Ovary (tissue), 9 donors: ENCODE measurements around the gene SS18. TPM values are rescaled to one million over a fixed set of nuclear protein-coding genes. Genes with fewer than 3 reads are reported as not detected.

ENCODE experiments used
- DNase-seq, 5 donors: peaks; one replicate each; pipeline ENCODE4 v3.0.0-alpha.2; 2019 to 2020
- H3K27ac ChIP-seq, 2 donors: fragments of 200-600 bp; one replicate each; pipeline versions ENCODE4 v1.5.1 to v1.8.0; 2019 to 2022
- H3K27me3 ChIP-seq: fragments of 200-600 bp; one replicate; pipeline ENCODE4 v1.8.0; 2022
- H3K36me3 ChIP-seq: fragments of 200-600 bp; sonication (generic); one replicate; pipeline ENCODE4 v1.5.1; 2019
- H3K4me1 ChIP-seq: one replicate; pipeline ENCODE4 v1.8.1; 2013; ENCODE audit warnings: mild to moderate bottlenecking, moderate library complexity; ENCODE audit not compliant: insufficient read depth
- H3K4me3 ChIP-seq: fragments of 200-600 bp; sonication (generic); one replicate; pipeline ENCODE4 v1.5.1; 2017
- H3K9me3 ChIP-seq, 2 donors: fragments of 200-600 bp in 1 of 2; sonication (generic) in 1 of 2; one replicate each; pipeline versions ENCODE4 v1.5.1 to v1.8.1; 2013 to 2019; ENCODE audit warnings: mild to moderate bottlenecking in 1 of 2, moderate library complexity in 1 of 2
- CTCF ChIP-seq, 3 donors: fragments of 450-650 bp in 2 of 3; fragments of 200-600 bp in 1 of 3; IDR thresholded peaks; one replicate each; pipeline versions ENCODE4 v1.5.1 to v1.8.0; 2016 to 2022; ENCODE audit warnings: antibody characterized with exemption in 3 of 3, mild to moderate bottlenecking in 1 of 3
- EP300 ChIP-seq: sonication (generic); formaldehyde crosslinking; IDR thresholded peaks from one replicate; pipeline ENCODE4 v1.6.1; 2017; ENCODE audit warnings: antibody characterized with exemption
- POLR2A ChIP-seq: fragments of 450-650 bp; IDR thresholded peaks from one replicate; pipeline ENCODE4 v1.6.1; 2017; ENCODE audit warnings: antibody characterized with exemption, mild to moderate bottlenecking, moderate library complexity
- WGBS, 3 donors: extraction: QIAGEN DNeasy Blood & Tissue Kit in 1 of 3; methylation state at CpG; one replicate each; pipeline versions ENCODE4 v1.1.5 to v1.1.7; 2013 to 2017; 5-methylcytosine and 5-hydroxymethylcytosine counted together
- intact Hi-C, 4 donors: fragments of 100-400 bp; cut with DNase I; formaldehyde crosslinking; loops; one replicate each; pipeline versions ENCODE4 v1.11.0 to v1.15.1; 2022 to 2023
- polyA plus RNA-seq, 2 donors: library from polyadenylated mRNA; stranded (reverse); fragments of 200-250 nt in 1 of 2; fragments of 350-450 nt in 1 of 2; fragmentation: Illumina TruSeq in 1 of 2; extraction: RNeasy Lipid Tissue Mini Kit (QIAGEN cat#74804) in 1 of 2; gene quantifications; one replicate each; pipeline ENCODE4 v1.2.3, GENCODE V29; 2013 to 2014
- total RNA-seq, 7 donors: library from RNA; depleted of rRNA in 2 of 7; stranded (reverse); fragments of >200 nt in 2 of 7; fragmentation: NEBNext Ultra II Directional in 3 of 7; extraction: Animal tissue kit (Norgen Biotek cat#: 25700) in 3 of 7; gene quantifications; one replicate each; pipeline versions ENCODE4 v1.1.0 to v1.2.4, GENCODE V29; 2016 to 2023
- donor health status: DM: no; HTN: no; CAD: no; lungs with moderate emphysema.
- donor health status: DM: no; HTN: no; CAD: no.
- donor health status: Bipolar disorder and iron deficiency.
- donor health status: DM: yes; HTN: yes; CAD: no.
- donor health status: DM: no; HTN: no; CAD: no.
- donor health status: DM: yes; HTN: yes; CAD: no.

SS18 gene
- total and polyA plus RNA-seq, 9 donors, result 59.1 to 95.5 (median 81.6) TPM

GRCh38 chr18:25983730-25984129 lies 106.7 kb downstream of the SS18 start:
- Histone ChIP-seq H3K36me3 (no peaks in the 10 kb centered on the region), H3K27ac (no peak overlapping the region), H3K27me3 (no peaks in the 10 kb centered on the region), H3K4me1 (no peaks in the 10 kb centered on the region), H3K4me3 (no peak overlapping the region), H3K9me3 (no peaks in the 10 kb centered on the region)
- 98% methylated on average over 2 of the region's 2 CpGs for WGBS, 3 donors
- intact Hi-C loops, result no loop called here
- TF ChIP-seq EP300 (no peak), POLR2A (no peak), CTCF (IDR thresholded peaks at IDR 0.05) (no peak)
- no peak for DNase-seq

GRCh38 chr18:25982961-25983360 lies 107.5 kb downstream of the SS18 start:
- no peak overlapping the region for H3K4me3 ChIP-seq
- 85 to 93% (median 92%) methylated on average over 3 of the region's 3 CpGs for WGBS, 3 donors

GRCh38 chr18:25982153-25982552 lies 108.3 kb downstream of the SS18 start:
- H3K27ac ChIP-seq, result no peak overlapping the region
- 49 to 58% (median 54%) methylated on average over 1 of the region's 1 CpG for WGBS, 3 donors
- no peak for DNase-seq
- H3K36me3 ChIP-seq, result no peaks in the 10 kb centered on the region
- H3K4me3 ChIP-seq, result no peak overlapping the region
- no peaks in the 10 kb centered on the region for H3K27me3 ChIP-seq
- TF ChIP-seq EP300, result no peak
- TF ChIP-seq CTCF (IDR thresholded peaks at IDR 0.05), result no peak
- TF ChIP-seq POLR2A, result no peak
- intact Hi-C loops, result no loop called here
- H3K4me1 ChIP-seq, result no peaks in the 10 kb centered on the region
- no peaks in the 10 kb centered on the region for H3K9me3 ChIP-seq

More at GRCh38 chr18:25982961-25983360, 107.5 kb downstream of the SS18 start:
- Histone ChIP-seq H3K4me1 (no peaks in the 10 kb centered on the region), H3K27me3 (no peaks in the 10 kb centered on the region), H3K9me3 (no peaks in the 10 kb centered on the region), H3K27ac (no peak overlapping the region), H3K36me3 (no peaks in the 10 kb centered on the region)
- TF ChIP-seq EP300 (no peak), POLR2A (no peak)
- DNase-seq, result no peak
- intact Hi-C loops, result no loop called here

GRCh38 chr18:25979369-25980040 lies 110.9 kb downstream of the SS18 start:
- H3K27me3 ChIP-seq, result no peaks in the 10 kb centered on the region
- TF ChIP-seq EP300 (no peak), CTCF (IDR thresholded peaks at IDR 0.05) (no peak), POLR2A (no peak)
- intact Hi-C loops, result no loop called here
- H3K27ac ChIP-seq, result no peak overlapping the region
- H3K9me3 ChIP-seq, result no peaks in the 10 kb centered on the region
- WGBS, 3 donors, result 22 to 23% (median 22%) methylated on average over 2 of the region's 2 CpGs
- no peak for DNase-seq
- H3K36me3 ChIP-seq, result no peaks in the 10 kb centered on the region
- no peak overlapping the region for H3K4me3 ChIP-seq
- no peaks in the 10 kb centered on the region for H3K4me1 ChIP-seq

GRCh38 chr18:25976554-25976953 lies 113.9 kb downstream of the SS18 start:
- WGBS, 3 donors, result 31 to 50% (median 43%) methylated on average over 2 of the region's 2 CpGs
- DNase-seq, result no peak
- no peaks in the 10 kb centered on the region for H3K36me3 ChIP-seq
- H3K4me1 ChIP-seq, result no peaks in the 10 kb centered on the region
- H3K4me3 ChIP-seq, result no peak overlapping the region
- no peak for TF ChIP-seq CTCF (IDR thresholded peaks at IDR 0.05)
- no peak for TF ChIP-seq POLR2A
- no peak for TF ChIP-seq EP300
- no peaks in the 10 kb centered on the region for H3K27me3 ChIP-seq
- H3K9me3 ChIP-seq, result no peaks in the 10 kb centered on the region
- no peak overlapping the region for H3K27ac ChIP-seq
- intact Hi-C loops, result no loop called here
